HG02571 (cell line): ENCODE results near the gene DRG2.

Experiments used
- ATAC-seq: cut with Tn5 transposase; IDR thresholded peaks from one replicate; pipeline ENCODE4 v1.9.1; 2021; ENCODE audit warnings: mild to moderate bottlenecking, moderate library complexity; ENCODE audit not compliant: unreplicated experiment

DRG2 gene

DNA sequence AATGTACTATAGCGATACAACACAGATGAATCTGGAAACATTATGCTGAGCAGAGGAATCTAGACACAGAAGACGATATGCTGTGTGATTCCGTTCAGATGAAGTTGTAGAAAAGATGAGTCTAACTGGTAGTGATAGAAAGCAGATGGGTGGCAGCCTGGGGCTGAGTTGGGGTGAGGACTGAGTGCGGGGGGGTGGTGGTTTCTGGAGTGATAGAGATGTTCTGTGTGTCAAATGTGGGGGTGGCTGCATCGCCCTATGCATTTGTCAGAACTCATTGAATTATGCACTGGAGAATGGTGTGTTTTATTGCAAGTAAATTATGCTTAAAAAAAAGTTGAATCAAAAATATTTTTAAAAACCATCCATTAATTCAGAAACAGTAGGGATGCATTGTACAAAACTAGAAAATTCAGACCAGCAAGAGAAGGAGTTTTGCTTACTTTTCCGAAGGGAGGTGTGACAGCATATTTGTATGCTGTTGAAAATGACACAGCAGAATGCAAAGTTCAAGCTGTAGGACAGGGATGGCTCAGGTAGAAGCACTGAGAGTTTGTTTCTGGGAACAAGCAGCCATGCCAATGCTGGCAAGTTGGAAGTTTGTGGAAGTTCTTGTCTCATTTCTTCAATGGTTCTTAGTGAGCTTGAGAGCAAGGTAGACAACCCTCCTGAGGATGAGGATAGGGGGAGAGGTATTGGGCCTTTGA lies 13.0 kb upstream of the DRG2 start:
- no peak for ATAC-seq

- ATAC-seq: no peak
Measured at GRCh38 chr17:18076936-18077335, 10.8 kb upstream of the DRG2 start.

- no peak for ATAC-seq
Measured at GRCh38 chr17:18079543-18079942, 8.2 kb upstream of the DRG2 start.

DNA sequence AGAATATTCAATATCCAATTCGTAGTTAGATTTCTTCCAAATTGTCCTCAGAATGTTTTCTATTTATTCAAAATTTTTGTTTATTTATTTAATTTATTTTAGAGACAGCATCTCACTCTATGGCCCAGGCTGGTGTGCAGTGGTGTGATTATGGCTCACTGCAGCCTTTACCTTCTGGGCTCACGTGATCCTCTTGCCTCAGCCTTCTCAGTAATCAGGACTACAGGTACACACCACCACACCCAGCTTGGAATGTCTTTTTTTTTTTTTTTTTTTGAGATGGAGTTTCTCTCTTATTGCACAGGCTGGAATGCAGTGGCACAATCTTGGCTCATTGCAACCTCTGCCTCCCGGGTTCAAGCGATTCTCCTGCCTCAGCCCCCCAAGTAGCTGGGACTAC lies 3.5 kb upstream of the DRG2 start:
- ATAC-seq: no peak

- no peak for ATAC-seq
Measured at GRCh38 chr17:18089613-18090012, 1.9 kb downstream of the DRG2 start.

GRCh38 chr17:18093616-18094408 lies 6.1 kb downstream of the DRG2 start:
- ATAC-seq: no peak

DNA sequence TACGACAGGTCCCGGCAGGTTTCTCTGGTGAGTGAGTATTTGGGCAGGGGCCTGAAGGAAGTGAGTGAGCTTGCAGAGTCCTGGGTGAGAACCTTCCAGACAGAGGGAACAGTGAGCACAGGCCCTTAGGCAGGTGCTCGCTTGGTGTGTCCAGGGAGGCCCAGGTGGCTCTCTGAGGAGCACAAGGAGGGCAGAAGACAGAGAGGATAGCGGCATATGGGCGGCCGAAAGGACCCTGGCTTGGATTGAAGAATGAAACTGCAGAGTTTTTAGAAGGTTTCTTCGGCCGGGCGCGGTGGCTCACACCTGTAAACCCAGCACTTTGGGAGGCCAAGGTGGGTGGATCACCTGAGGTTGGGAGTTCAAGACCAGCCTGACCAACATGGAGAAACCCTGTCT lies 6.7 kb downstream of the DRG2 start:
- ATAC-seq: no peak

DNA sequence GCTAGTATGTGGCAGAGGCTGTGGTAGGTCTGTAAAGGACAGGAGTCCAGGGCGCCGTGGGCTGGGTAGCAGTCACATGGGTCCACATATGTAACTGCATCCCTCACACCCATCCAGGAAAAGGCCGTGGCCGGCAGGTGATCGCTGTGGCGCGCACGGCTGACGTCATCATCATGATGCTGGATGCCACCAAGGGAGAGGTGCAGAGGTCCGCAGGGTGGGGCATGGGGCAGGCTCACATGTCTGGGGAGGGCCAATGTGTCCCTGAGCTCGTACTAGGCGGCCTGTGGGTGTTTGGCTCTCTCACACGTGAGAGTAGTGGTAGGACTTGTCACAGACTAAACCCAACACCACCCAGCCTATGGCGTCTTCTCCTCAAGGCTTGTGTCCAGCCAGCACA lies 11.8 kb downstream of the DRG2 start:
- ATAC-seq: no peak

- no peak for ATAC-seq
Measured at GRCh38 chr17:18100616-18101015, 12.9 kb downstream of the DRG2 start.

- ATAC-seq: no peak
Measured at GRCh38 chr17:18101828-18102227, 14.1 kb downstream of the DRG2 start.

GRCh38 chr17:18102640-18103039 lies 14.9 kb downstream of the DRG2 start:
- ATAC-seq: no peak

GRCh38 chr17:18105027-18105426 lies 17.3 kb downstream of the DRG2 start:
- no peak for ATAC-seq

DNA sequence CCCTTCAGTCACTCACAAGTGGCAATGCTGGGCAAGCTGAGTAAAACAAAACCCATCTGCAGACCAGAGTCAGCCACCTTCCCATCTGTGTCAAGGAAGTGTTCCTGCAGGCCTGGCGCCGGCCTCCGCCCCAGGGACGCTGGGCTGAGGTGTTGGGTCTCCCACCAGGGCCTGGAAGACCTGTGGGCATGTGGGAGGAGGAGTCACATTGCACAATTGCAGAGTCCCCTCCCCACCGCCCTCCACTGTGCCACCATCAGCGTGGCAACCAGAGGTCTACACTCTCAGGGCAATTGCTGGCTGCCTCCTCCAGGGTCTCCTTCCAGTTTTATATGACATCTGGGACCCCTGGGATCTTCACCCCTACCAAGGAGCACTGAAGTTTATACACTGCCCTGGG lies 17.8 kb downstream of the DRG2 start:
- ATAC-seq: no peak

DNA sequence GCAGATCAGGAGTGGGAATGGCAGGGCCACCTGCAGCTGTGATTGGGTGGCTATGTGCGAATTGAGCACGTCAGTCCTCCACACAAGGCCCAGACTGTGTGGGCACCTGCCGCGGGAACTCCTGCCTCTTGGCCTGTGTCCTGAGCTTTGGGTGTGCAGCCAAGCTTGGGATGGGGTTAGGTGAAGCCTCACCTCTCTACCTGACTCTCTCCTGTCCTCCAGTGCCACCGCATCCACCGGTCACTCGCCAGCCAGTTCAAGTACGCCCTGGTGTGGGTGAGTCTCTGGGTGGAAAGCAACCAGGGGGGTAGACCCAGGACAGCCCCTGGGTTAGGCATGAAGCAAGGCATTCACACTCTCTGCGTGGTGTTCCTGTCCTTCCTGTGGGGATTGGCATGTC lies 18.5 kb downstream of the DRG2 start:
- ATAC-seq: no peak

GRCh38 chr17:18107061-18107790 lies 19.5 kb downstream of the DRG2 start:
- ATAC-seq: no peak

DNA sequence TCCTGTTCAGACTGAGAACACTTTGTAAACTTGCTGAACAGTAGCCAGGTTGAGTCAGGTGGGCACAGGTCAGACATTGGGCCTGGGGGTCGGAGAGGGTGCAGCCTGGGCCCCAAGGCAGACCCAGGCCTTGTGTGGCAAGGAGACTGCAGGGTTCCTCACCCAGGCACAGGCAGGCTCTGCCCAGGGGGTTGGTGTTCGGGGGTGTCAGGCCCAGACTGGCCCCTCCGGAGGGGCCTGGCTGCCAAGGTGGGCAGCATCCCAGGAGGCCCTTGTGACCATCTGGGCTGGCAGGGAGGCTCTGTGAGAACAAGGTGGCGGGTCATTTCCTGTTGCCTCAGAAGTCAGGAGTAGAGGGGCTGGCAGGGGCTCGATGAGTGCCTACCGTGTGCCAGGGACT lies 20.2 kb downstream of the DRG2 start:
- ATAC-seq: no peak

GRCh38 chr17:18108401-18109312 lies 20.9 kb downstream of the DRG2 start, which contains the start of gene MYO15A:
Gene MYO15A, plus strand, starts transcription at chr17:18108756. Its CDS starts 10,045 bp downstream, at chr17:18118801.
- no peak for ATAC-seq

DNA sequence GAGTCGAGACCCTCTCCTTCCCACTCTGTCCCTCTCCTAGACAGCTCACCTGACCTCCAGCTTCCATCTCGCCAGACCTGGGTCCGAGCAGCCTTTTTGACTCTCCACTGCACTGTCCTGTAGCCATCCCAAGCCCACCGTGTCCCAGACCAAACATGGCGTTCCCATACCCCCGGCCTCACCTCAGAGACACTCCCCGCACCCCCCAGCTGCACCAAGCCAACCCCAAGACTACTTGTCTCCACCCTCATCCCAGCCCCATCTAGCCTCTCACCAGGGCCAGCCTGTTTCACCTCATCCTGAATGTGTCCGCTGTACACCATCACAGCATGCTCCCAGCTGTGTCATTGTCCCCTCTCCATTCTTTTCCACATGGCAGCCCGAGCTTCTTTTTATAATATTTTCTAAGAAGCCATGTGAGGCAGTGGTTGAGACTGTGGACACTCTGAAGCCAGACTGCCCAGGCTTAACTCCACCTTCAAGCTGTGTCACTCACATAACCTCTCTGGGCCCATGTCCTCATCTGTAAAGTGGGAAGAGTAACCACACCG lies 22.3 kb downstream of the DRG2 start:
- ATAC-seq: no peak

DNA sequence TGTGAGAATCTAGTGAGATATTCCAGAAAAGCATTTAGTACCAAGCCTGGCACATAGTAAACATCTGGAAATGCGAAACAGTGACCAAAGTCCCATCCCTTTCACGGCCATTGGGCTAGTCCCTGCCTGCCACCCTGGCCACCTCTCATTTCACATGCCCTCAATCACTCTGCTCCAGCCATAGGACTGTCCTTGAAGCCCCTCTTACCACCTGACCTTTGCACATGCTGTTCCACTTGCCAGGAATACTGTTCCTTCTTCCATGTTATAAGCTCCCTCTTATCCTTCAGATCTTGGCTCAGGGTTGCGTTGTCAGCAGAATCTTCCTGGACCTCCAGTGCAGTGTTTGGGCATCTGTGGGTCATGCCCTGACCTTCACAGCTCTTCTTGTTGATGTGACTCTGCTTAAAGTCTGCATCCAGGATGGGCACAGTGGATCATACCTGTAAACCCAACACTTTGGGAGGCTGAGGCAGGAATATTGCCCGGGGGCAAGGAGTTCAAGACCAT lies 22.9 kb downstream of the DRG2 start:
- no peak for ATAC-seq

DNA sequence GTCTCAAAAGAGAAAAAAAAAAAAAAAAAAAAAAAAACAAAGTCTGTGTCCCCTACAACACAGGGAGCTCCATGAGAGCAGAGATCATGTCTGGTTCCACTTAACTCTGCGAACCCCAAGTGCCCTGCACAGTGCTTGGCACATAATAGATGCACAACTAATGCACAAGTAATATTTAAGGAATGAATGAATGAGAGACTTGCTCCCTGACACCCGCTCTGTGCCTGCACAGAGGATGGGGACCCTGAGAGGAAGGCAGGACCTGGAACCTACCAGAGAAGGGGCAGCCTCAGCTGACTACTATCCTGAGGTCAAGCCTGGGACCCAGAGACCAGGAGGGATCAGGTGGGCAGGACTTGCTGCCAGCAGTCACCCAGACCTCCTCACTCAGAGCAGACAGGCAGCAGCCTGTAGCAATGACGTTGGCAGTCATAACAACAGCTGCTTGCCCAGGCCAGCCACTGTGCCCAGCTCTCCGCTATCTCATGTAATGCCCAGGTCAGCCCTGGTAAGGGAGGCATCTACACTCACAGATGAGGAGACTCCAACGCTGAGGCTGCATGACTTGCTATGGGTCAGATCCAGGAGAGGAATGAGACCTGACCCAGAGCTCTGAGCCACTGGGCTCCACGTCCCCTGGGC lies 23.7 kb downstream of the DRG2 start:
- ATAC-seq: no peak
